ENCODE measurements around the gene TENM4. TPM values are rescaled to one million over a fixed set of nuclear protein-coding genes. Genes with fewer than 3 reads are reported as not detected.

TENM4 gene
- total RNA-seq, 4 donors from 2014 or later, result 4.0 to 14.6 (median 4.5) TPM

- TF ChIP-seq, protein P1, sequence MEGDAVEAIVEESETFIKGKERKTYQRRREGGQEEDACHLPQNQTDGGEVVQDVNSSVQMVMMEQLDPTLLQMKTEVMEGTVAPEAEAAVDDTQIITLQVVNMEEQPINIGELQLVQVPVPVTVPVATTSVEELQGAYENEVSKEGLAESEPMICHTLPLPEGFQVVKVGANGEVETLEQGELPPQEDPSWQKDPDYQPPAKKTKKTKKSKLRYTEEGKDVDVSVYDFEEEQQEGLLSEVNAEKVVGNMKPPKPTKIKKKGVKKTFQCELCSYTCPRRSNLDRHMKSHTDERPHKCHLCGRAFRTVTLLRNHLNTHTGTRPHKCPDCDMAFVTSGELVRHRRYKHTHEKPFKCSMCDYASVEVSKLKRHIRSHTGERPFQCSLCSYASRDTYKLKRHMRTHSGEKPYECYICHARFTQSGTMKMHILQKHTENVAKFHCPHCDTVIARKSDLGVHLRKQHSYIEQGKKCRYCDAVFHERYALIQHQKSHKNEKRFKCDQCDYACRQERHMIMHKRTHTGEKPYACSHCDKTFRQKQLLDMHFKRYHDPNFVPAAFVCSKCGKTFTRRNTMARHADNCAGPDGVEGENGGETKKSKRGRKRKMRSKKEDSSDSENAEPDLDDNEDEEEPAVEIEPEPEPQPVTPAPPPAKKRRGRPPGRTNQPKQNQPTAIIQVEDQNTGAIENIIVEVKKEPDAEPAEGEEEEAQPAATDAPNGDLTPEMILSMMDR (IDR thresholded peaks at IDR 0.05; ENCODE audit: low read depth), result no peak
Observed at GRCh38 chr11:79026803-79027445, 413.9 kb downstream of the TENM4 start.

GRCh38 chr11:79025622-79026021, 415.2 kb downstream of the TENM4 start:
- TF ChIP-seq, protein P1 (IDR thresholded peaks at IDR 0.05; ENCODE audit: low read depth), result no peak

DNA sequence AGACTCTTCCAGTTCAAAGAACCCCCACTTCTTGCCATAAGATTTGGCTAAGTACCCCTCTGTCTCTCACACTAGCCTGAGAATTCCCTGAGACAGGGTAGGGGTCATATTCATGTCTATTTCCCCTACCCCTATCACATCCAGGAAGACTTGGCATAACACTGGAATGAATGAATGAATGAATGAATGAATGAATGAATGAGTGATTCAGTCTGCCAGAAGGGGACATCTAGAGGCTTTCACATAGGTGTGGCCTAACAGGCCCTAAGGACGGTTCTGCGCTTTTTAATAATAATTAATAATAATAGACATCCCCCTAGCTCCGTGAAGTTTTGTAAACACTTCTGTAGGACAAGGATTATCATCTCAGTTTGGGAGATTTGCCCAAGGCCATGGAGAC, 415.7 kb downstream of the TENM4 start:
- TF ChIP-seq, protein P1 (IDR thresholded peaks at IDR 0.05; ENCODE audit: low read depth), result no peak

DNA sequence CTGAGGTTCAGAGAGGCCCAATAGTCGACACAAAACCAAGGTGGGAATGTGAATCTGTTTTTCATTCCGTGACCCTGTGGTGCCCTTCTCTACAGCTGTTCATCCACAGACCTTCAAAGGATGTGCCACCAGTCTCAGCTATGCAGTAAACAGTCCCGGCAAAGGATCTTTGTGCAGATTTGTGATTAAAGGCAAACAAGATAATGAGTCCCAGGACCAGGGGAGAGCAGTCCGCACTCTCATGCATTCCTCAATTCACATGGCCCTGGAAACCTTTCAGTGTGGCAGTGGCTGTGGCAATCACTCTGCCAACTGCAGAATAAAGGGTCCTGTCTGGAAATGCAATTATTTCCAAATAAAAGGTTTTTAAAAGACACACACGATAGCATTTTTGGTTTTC, 418.6 kb downstream of the TENM4 start:
- TF ChIP-seq, protein P1 (IDR thresholded peaks at IDR 0.05; ENCODE audit: low read depth), result no peak

- TF ChIP-seq, protein P1 (IDR thresholded peaks at IDR 0.05; ENCODE audit: low read depth), result no peak
Observed at GRCh38 chr11:79021601-79022000, 419.2 kb downstream of the TENM4 start.

GRCh38 chr11:79019975-79020374, 420.9 kb downstream of the TENM4 start:
- TF ChIP-seq, protein P1 (IDR thresholded peaks at IDR 0.05; ENCODE audit: low read depth), result no peak

DNA sequence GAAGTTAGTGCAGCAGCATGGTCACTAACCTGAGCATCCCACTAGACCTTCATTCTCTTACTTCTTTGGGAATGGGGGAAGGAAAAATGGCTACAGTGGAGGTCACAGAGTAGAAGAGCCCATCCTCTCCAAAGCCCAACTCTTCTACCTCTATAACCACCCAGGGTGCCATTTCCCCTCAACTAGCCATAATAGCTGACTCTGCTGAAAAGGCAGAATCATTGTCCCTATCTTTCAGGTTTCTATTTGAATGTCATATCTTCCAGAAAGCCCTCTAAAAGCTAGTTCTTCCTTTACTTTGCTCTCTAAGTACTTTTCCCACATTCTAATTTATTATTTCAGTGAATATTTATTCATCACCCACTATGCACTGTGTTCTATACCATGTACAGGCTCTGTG, 421.6 kb downstream of the TENM4 start:
- TF ChIP-seq, protein P1 (IDR thresholded peaks at IDR 0.05; ENCODE audit: low read depth), result no peak

Measured in subcutaneous adipose tissue (tissue), 4 donors.